HAP-1 (cell line): ENCODE results near the gene UBE2G1.

Experiments used
- DNase-seq, 2 experiments: peaks; one replicate each; pipeline ENCODE4 v3.0.0-alpha.2; 2016 to 2020; ENCODE audit warnings: low spot score in 2 of 2
- H3K27me3 ChIP-seq: fragments of 250-450 bp; sonication (Bioruptor Pico); 2 replicates; pipeline ENCODE4 v1.5.1; 2020; ENCODE audit warnings: low read depth, mild to moderate bottlenecking, moderate library complexity
- H3K36me3 ChIP-seq: fragments of 250-450 bp; sonication (Bioruptor Pico); replicated peaks from 2 replicates; pipeline ENCODE4 v1.5.1; 2020; ENCODE audit warnings: mild to moderate bottlenecking
- H3K4me1 ChIP-seq: fragments of 250-450 bp; sonication (Bioruptor Pico); 2 replicates; pipeline ENCODE4 v1.5.1; 2020; ENCODE audit warnings: mild to moderate bottlenecking
- H3K4me3 ChIP-seq: fragments of 250-450 bp; sonication (Bioruptor Pico); 2 replicates; pipeline ENCODE4 v1.5.1; 2020; ENCODE audit warnings: mild to moderate bottlenecking, moderate library complexity
- H3K9me3 ChIP-seq: fragments of 250-450 bp; sonication (Bioruptor Pico); 2 replicates; pipeline ENCODE4 v1.5.1; 2020; ENCODE audit warnings: mild to moderate bottlenecking, moderate library complexity
- in situ Hi-C: fragments of 300-500 bp; cut with MboI; formaldehyde crosslinking; loops from 3 replicates; pipeline ENCODE4 v1.14.3; 2020; ENCODE audit warnings: low sequenced_read_pairs, inconsistent platforms, mixed read lengths

Gene UBE2G1

DNA sequence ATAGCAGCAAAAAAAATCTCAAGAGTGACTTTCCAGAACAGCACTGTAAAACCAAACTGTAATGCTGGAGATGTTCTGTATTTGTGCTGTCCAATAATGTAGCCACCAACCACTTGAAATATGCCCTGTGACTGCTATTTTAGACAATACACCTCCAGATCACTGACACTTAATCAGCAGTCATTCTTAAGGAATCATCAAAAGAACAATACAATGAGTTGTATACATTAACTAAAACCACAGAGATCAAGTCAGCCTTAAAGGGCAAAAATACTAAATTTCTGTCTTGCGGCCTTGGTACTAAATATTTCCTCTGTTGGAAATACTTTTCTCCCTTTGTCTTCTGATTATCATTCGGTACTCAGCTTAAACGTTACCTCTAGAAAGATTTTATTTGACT lies 69.1 kb downstream of the UBE2G1 start:
- in situ Hi-C loops, result no loop called here
- Histone ChIP-seq H3K4me1 (peaks cover 15% of the 10 kb centered on the region), H3K27me3 (no peaks in the 10 kb centered on the region), H3K4me3 (no peak overlapping the region), H3K36me3 (peaks cover 32% of the 10 kb centered on the region), H3K9me3 (no peaks in the 10 kb centered on the region)
- DNase-seq, result peak in 1 of 2 experiments; percentile 28

GRCh38 chr17:4295686-4296085 lies 70.8 kb downstream of the UBE2G1 start:
- Histone ChIP-seq H3K4me1 (peaks cover 15% of the 10 kb centered on the region), H3K27me3 (no peaks in the 10 kb centered on the region), H3K36me3 (peaks cover 27% of the 10 kb centered on the region), H3K4me3 (no peak overlapping the region), H3K9me3 (no peaks in the 10 kb centered on the region)
- in situ Hi-C loops, result no loop called here
- DNase-seq, result no peak

DNA sequence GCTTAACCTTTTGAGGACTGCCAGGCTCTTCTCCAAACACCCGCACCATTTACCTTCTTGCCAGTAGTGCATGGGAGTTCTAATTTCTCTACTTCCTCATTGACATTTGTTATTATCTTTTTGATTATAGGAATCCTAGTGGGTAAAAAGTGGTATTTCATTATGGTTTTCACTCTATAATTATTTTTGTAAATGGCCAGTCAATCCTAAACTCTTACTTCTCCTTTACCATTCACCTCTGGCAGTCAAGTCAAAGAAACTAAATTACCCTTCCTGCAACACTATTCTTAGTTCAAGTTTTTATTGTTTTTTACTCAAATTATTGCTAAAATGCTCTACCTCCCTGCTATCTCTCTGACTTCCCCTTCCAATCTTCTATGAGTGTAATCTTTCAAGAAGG lies 72.9 kb downstream of the UBE2G1 start:
- no peak for DNase-seq
- Histone ChIP-seq H3K4me3 (no peak overlapping the region), H3K27me3 (no peaks in the 10 kb centered on the region), H3K36me3 (peaks cover 37% of the 10 kb centered on the region), H3K4me1 (peaks cover 11% of the 10 kb centered on the region), H3K9me3 (no peaks in the 10 kb centered on the region)
- in situ Hi-C loops, result no loop called here

DNA sequence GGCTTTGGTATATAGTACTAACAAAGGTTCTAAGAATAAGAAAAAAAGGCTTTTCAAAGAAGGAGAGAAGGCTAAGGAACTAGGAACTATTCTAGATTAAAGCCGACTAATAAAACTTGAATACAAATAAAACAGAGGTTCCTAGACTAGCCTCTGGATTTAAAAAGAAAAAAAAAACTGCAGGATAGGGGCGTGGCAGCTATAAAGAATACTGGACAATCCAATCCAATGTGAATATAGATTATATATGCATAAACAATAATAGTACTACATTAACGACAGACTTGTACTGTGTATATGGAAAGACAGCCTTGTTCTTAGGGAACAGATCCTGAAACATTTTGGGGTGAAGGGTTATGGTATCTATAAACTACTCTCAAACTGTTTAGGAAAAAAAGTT lies 78.8 kb downstream of the UBE2G1 start:
- DNase-seq, result no peak
- Histone ChIP-seq H3K27me3 (no peaks in the 10 kb centered on the region), H3K9me3 (no peaks in the 10 kb centered on the region), H3K4me3 (no peak overlapping the region), H3K36me3 (peaks cover 28% of the 10 kb centered on the region), H3K4me1 (peaks cover 2% of the 10 kb centered on the region; the same call in 1 of the 2 replicates)
- in situ Hi-C loops, result no loop called here

DNA sequence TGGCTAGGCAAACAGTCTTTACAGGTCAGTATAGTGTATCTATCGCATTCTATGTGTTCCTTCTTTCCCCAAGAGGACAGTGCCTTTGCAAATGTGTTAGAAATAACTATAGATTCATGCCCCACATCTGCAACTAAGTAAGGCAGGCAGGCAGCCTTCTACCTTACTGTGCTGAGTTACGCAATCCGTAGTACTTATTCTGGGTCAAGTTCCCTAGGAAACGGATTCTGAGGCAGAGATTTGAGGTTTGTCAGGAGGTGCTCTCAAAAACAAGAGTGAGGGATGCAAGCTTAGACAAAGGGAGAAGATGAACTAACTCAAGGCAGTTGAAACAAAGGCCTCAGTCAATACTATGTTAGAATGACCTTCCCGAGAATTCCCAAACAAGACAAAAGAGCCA lies 90.0 kb downstream of the UBE2G1 start:
- no peak for DNase-seq
- no peaks in the 10 kb centered on the region for H3K27me3 ChIP-seq
- peaks cover 18% of the 10 kb centered on the region for H3K36me3 ChIP-seq
- no peak overlapping the region for H3K4me3 ChIP-seq
- in situ Hi-C loops, result no loop called here
- H3K9me3 ChIP-seq, result no peaks in the 10 kb centered on the region
- H3K4me1 ChIP-seq, result no peaks in the 10 kb centered on the region

DNA sequence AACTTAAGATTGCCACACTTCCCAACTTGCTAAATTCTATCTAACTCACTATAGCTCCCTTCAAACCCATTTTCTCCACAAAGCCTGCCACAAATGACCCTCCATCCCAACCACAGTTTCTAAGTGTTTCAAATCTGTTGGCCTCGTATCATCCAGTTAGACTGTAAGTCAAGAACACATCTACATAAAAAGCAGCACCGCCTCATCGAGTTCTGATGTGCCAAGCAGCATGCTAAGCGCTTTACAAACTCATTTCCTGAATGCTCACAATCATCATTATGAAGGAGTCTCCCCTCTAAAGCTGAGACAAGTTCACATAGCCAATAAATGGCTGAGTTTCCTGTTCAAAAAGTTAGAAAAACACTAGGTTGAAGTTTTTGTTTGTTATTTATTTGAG lies 93.5 kb downstream of the UBE2G1 start:
- in situ Hi-C loops, result no loop called here
- Histone ChIP-seq H3K36me3 (peaks cover 15% of the 10 kb centered on the region), H3K9me3 (no peaks in the 10 kb centered on the region), H3K4me1 (no peaks in the 10 kb centered on the region), H3K27me3 (no peaks in the 10 kb centered on the region), H3K4me3 (no peak overlapping the region)
- no peak for DNase-seq

GRCh38 chr17:4272213-4272971 lies 94.1 kb downstream of the UBE2G1 start:
- H3K36me3 ChIP-seq, result peaks cover 18% of the 10 kb centered on the region
- H3K4me3 ChIP-seq, result no peak overlapping the region
- no peaks in the 10 kb centered on the region for H3K27me3 ChIP-seq
- in situ Hi-C loops, result no loop called here
- H3K4me1 ChIP-seq, result no peaks in the 10 kb centered on the region
- H3K9me3 ChIP-seq, result no peaks in the 10 kb centered on the region
- DNase-seq, result no peak

DNA sequence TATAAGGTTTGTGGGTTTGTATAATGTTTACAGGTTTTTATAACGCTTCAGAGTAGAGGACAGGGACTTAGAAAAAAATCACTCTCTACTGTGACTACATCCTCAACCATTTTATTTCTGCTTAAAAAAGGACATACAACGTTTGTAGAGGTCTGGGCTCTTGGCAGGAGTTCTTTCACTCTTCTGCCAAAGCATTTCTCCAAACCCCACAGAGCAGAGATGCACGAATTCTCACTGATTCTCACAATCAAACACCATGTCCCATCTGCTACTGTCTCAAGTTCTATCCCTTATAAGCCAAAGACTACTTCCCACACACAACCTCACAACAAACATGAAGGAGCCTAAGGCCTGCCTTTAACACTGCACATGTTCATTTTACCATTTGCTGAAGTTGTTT lies 95.7 kb downstream of the UBE2G1 start:
- no peaks in the 10 kb centered on the region for H3K9me3 ChIP-seq
- DNase-seq, result no peak
- no peak overlapping the region for H3K4me3 ChIP-seq
- peaks cover 16% of the 10 kb centered on the region for H3K36me3 ChIP-seq
- in situ Hi-C loops, result no loop called here
- no peaks in the 10 kb centered on the region for H3K27me3 ChIP-seq
- H3K4me1 ChIP-seq, result no peaks in the 10 kb centered on the region

- H3K27me3 ChIP-seq, result no peaks in the 10 kb centered on the region
- peaks cover 16% of the 10 kb centered on the region for H3K36me3 ChIP-seq
- no peak overlapping the region for H3K4me3 ChIP-seq
- in situ Hi-C loops, result no loop called here
- no peaks in the 10 kb centered on the region for H3K4me1 ChIP-seq
- no peaks in the 10 kb centered on the region for H3K9me3 ChIP-seq
- no peak for DNase-seq
Observed at GRCh38 chr17:4269915-4270314, 96.6 kb downstream of the UBE2G1 start.

DNA sequence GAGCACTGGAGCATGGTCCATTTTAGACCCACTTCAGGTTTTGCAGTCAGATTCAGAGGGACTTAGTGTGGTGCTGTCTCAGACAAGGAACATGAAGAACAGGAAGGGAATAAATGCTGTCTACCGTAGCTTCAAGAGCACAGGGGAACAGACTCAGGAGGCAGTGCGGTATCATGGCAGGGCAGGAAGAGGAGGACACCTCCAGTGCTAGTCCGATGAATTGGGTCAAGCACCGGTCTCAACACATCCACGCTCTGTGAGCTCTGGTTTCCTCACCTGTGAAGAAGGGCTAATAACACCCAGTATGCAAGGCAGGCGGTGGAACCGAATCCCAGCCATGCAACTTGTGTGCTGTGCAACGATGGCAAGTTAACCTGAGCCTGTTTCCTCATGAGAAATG lies 99.1 kb downstream of the UBE2G1 start:
- H3K27me3 ChIP-seq, result no peaks in the 10 kb centered on the region
- peaks cover 10% of the 10 kb centered on the region for H3K4me1 ChIP-seq
- no peaks in the 10 kb centered on the region for H3K9me3 ChIP-seq
- H3K36me3 ChIP-seq, result peaks cover 20% of the 10 kb centered on the region
- no peak for DNase-seq
- H3K4me3 ChIP-seq, result no peak overlapping the region
- in situ Hi-C loops, result no loop called here

DNA sequence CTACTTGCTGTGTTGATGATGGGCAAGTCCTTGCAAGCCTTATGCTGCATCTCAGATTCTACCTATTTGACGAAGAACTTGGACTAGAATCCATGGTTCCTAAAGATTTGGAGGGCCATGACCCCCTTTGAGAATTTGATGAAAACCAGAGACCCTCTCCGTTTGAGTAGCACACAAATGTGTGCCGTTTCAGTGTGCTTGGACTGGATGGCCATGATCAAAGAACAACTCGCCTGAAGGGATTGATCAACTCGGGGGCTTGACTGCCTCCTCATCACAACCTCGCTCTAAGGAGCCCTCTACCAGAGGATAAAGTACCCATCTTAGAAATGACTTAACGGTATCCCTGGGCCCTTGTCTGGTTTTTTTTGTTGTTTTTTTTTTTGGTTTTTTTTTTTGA lies 99.9 kb downstream of the UBE2G1 start:
- no peaks in the 10 kb centered on the region for H3K27me3 ChIP-seq
- in situ Hi-C loops, result no loop called here
- peaks cover 18% of the 10 kb centered on the region; the same call in 1 of the 2 replicates for H3K36me3 ChIP-seq
- H3K9me3 ChIP-seq, result no peaks in the 10 kb centered on the region
- H3K4me3 ChIP-seq, result no peak overlapping the region
- peaks cover 12% of the 10 kb centered on the region for H3K4me1 ChIP-seq
- DNase-seq, result no peak

- Histone ChIP-seq H3K9me3 (peaks cover 9% of the 10 kb centered on the region; the same call in 1 of the 2 replicates), H3K36me3 (peaks cover 37% of the 10 kb centered on the region), H3K4me3 (peak within 1 kb of the TSS; percentile 99), H3K27me3 (no peaks in the 10 kb centered on the region), H3K4me1 (peaks cover 12% of the 10 kb centered on the region)
- in situ Hi-C loops, result no loop called here
- DNase-seq, result peak; percentile 85 to 98
Observed at GRCh38 chr17:4263282-4264215, 102.9 kb downstream of the UBE2G1 start, which contains the start of gene ANKFY1. Gene ANKFY1 (minus strand): TSS chr17:4263979. CDS start chr17:4263941, 38 bp downstream.

GRCh38 chr17:4262703-4263102 lies 103.8 kb downstream of the UBE2G1 start:
- no peaks in the 10 kb centered on the region for H3K27me3 ChIP-seq
- DNase-seq, result no peak
- peaks cover 32% of the 10 kb centered on the region for H3K36me3 ChIP-seq
- H3K4me1 ChIP-seq, result peaks cover 12% of the 10 kb centered on the region
- H3K4me3 ChIP-seq, result peak overlapping the region; percentile 99
- in situ Hi-C loops, result no loop called here
- peaks cover 9% of the 10 kb centered on the region; the same call in 1 of the 2 replicates for H3K9me3 ChIP-seq

DNA sequence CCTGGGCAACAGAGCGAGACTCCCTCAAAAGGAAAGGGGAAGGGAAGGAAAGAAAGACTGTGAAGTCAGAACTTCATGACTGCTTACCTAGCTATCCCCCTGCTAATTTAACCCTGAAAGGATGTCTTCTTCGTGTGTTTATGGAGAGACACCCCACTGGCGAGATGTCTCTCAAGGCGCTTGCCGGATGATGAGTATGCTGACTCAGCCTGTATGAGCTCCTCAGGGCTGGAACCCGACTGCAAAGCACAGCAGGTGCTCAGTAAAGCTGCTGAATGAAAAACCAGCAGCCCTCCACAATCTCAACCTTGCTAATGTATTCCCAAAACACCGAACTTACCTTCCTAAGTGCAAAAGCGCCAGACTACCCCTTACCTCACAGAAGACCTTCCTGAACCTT lies 105.0 kb downstream of the UBE2G1 start:
- no peaks in the 10 kb centered on the region for H3K27me3 ChIP-seq
- peaks cover 31% of the 10 kb centered on the region for H3K36me3 ChIP-seq
- peaks cover 9% of the 10 kb centered on the region; the same call in 1 of the 2 replicates for H3K9me3 ChIP-seq
- peaks cover 12% of the 10 kb centered on the region for H3K4me1 ChIP-seq
- no peak overlapping the region for H3K4me3 ChIP-seq
- in situ Hi-C loops, result no loop called here
- DNase-seq, result no peak
